Kidney capillary endothelial cell (primary cell): ENCODE data around the gene NRXN3.

Source experiments
- DNase-seq: peaks from one replicate; pipeline ENCODE4 v3.0.0-alpha.2; 2018; ENCODE audit warnings: low spot score

The NRXN3 gene

DNA sequence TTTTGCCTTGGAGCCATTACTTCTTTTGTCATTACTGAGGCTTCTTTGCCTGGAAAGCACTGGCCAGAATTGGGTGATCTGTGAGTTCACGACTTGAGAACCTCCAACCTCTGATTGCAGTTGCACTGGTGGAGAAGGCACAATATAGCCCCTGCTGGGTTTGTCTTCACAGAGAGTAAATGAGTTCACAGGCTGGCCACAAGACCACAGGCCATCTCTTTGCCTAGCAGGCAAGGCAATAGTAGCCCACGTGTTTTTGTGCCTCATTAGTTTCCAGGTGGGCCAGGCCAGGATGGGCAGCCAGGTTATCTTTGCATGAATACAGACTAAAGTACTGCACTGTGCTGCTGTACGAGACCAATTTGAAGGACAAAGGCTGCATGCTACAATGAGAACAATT lies 468.8 kb downstream of the NRXN3 start:
- no peak for DNase-seq

DNA sequence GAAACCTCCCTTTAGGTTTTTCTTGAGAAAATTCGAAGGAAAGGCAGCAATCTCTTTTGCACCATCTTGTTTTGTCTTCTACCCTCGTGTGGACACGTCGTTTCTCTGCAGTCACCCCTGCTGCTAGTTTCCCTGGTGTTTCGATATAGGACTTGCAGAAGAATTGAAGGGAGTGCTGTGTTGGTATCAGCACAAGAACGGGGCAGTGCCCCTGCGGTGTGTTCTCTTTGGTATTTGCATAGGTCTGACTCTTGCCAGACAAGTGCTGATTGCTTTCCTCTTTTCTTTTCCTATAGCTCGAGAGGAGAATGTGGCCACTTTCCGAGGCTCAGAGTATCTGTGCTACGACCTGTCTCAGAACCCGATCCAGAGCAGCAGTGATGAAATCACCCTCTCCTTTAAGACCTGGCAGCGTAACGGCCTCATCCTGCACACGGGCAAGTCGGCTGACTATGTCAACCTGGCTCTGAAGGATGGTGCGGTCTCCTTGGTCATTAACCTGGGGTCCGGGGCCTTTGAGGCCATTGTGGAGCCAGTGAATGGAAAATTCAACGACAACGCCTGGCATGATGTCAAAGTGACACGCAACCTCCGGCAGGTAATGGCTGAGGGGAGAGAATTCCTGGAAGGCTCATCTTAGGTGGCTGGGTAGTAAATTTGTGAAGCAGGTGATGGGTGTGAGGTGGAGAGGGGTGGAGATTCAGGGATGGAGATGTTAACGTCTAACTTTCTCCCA lies 474.8 kb downstream of the NRXN3 start:
- no peak for DNase-seq

DNA sequence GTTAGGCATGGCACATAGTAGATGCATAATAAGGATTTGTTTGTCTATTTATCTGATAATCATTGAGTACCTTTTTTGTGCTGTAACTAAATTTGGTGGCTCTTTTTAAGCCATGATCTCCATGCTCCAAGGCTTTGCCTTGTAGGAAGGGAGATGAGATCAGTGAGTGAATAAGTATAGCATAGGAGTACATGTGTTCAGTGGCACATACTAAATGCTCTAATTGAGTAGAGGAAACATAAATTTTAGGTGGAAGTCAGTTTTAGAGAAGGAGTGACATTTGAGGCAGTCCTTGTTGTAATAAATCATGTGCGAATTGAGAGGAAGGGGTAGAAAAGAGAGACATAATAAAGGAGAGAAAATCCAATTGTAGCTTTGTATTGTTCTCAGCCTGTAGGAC lies 482.6 kb downstream of the NRXN3 start:
- no peak for DNase-seq

DNA sequence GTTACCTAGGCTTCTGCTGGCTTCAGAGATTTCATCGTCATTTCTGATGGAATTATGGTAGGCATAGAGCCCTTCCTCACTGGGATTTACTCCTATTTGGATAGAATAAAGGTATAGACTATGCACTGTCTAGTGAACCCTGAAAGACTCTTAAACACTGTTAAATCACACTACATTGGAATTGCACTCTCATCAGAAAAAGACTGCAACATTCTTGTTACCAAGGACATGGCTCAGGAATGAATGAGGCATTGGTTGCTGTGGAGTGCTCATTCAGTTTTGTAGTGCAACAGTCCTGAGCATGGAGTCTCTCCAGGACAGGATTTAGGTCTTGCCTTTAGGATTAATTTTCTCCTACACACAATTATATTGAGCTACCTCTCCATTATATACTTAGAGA lies 483.0 kb downstream of the NRXN3 start:
- DNase-seq, result no peak

DNA sequence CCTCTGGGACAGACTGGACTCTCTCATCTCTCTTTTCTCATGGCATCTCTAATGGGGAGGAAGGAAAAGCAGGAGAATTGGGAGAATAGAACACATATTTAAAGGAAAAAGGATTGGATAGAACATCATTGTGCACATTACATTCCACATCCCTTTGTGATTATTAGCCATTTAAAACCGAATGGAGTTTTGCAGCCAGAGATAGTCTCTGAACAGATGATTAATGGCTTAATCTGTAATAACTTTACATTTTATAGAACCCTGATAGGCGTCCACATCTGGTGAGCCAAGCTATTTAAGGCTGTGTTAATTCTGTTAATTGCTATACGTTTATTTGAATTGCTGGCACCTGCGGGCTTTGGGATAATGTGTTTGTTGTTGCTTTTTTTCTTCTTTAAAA lies 487.3 kb downstream of the NRXN3 start:
- DNase-seq, result no peak

DNA sequence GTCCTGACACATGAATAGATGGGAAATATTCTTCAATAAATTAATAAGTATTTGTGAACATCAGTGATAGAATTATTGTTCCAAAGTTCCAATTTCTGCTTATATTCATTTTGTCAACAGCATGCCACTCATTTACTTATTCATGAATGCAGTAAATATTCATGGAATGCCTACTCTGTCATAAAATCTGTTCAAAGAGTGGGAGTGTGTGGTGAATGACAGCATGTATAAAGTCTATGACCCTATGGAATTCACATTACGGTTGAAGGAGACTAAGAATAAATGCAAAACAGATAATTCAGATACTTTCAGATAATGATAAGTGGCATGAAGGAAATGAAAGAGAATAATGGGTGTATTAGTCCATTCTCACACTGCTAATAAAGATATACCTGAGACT lies 494.7 kb downstream of the NRXN3 start:
- no peak for DNase-seq

DNA sequence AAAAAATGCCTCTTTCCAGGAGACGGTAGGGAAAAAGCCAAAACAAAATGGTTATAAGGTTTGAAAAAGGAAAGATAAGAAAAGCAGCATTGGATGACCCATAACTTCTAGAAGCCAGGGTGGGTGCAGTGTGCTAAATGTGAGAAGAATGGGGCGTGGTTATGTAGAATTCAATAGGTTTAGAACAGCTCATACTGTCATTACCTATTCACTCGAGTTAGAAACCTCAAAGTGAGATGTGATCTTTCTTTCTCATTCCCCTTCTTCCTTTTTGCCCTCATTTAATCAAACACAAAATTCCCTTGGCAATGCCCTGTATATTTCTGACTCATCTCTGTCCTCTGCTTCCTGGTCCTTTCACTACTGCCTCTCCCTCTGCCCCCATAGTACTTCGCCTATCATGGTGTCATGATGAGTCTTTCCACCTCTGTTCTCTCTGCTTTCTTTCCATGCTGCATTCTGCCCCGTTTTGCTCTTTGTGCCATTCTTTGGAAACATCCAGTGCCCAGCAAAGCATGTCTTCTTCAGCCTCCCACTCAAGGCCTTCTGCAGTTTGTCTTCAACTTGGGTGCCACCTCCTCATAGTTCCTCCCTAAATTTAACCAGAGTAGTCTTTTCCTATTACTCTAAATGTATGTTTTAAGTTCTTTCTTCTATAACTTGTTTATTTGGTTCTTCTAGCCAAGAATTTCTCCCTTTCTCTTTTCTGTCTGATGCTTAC lies 496.3 kb downstream of the NRXN3 start:
- no peak for DNase-seq

DNA sequence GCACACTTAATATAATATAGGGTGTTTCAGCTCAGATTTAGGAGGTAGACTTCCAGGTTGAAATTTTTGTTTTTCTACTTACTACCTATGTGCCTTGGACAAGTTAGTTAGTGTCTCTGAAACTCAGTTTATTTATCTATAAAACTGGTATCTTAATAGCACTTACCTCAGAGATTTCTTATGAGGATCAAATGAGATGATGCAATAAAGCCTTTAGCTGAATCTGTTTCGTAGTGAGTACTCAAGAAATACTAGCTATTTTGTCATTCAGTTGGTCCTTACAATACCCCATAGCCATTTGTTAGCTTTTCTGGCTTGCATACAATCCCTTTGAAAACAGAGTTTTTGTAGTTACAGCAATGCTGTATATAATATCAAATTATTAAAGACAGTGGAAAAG lies 497.0 kb downstream of the NRXN3 start:
- DNase-seq, result no peak

DNA sequence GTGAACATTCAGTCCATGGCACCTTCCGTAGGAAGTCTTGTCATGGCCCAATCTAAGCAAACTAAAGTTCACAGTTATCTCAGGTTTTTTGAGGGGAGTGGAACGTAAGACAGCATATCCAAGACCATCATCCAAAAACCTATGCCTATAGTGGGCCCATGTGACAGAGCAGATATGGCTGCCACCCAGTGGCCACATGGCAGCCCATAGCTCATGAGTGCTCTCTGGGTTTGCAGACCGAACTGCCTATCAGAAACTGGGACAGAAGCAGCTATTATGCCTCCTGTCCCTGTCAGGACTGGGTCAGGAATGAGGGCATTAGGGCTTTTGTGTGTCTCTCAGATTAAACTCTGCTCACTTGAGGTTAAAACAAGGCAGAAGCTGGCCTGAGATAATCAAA lies 503.7 kb downstream of the NRXN3 start:
- no peak for DNase-seq

DNA sequence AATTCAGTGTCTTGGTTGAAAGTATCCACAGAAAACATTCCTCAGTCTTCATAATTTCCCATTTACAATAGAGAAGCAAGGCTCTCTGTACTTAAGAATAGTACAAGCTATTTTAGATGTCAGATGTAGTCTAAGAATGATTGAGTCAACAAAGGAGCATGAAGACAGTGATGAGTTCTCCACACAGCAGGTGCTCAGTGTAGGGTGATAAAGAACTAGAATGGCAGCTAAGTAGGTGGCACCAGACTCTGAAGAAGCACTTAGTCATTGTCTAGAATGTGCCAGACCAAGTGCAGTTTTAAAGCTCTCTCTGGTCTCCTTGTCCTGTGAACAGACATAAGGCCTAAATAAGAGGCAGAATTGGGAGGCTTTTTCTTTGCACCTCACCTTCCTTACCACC lies 504.6 kb downstream of the NRXN3 start:
- DNase-seq, result no peak

DNA sequence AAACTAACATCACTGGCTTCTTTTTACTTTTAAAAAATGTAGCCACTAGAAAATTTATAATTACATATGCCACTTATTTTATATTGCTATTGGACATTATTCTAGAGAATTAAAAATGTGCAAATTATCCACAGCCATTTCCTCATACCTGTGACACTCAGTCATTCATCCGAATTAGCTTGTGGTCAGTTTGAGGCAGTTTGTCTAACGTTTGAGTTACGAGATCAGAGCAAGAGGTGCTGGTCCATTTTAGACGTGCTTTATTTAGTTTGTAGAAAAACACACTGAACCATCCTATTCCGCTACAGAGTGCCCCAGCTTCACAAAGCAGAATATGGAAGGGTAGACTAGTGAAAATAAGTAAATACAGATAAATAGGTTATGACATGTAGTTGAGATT lies 513.0 kb downstream of the NRXN3 start:
- DNase-seq, result no peak

DNA sequence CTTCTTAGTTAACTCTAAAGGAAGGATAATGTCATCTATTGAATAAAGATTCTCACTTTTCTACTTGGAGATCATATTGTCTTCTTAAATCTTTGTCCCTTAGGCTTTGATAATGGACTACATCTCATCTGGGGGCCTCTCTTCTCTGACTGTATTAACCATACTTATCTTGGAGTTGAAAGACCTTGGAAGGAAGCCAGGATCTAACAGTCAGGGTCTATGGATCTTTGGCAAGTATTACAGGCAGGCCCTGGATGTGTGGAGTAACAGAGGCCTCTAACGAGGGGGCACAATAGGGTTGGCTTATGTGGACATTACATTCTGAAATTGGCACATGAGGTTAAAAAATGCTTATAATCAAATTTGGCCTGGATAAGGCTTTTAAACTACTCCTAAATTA lies 513.8 kb downstream of the NRXN3 start:
- no peak for DNase-seq

DNA sequence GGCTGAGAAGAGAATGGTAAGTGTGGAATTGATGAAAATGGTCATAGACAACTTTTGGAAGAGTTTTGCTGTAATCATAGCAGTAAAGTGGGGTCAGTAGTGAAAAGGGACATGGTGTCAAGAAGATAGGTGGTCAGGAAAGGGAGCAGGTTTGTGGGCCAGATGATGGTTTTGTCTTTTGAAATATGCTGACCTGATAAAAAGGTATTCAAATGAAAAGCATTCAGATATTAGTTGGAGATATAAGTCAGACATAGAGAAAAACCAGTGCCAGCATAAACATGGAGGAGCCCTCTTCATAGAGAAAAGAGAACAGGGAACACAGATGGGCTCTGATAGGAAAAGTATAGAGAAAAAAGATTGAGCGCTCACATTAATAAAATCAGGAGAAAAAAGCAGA lies 518.3 kb downstream of the NRXN3 start:
- no peak for DNase-seq

DNA sequence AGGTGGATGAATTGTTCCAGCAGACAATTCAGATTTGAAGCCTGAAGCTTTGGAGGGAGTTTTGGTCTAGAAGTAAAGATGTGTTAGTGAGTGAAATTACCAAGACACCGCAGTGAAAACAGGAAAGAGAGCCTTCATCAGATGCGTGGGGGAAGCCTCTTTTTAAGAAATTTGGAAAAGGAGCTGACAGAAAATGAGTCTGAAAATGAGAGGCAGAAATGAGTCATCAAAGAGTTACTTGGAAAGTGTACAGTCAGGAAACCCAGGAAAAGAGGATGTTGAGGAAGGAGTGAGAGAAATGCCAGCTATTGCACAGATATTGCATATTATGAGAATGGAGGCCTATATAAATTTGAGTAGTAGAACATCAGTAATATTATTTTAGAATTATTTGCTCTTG lies 520.7 kb downstream of the NRXN3 start:
- no peak for DNase-seq

DNA sequence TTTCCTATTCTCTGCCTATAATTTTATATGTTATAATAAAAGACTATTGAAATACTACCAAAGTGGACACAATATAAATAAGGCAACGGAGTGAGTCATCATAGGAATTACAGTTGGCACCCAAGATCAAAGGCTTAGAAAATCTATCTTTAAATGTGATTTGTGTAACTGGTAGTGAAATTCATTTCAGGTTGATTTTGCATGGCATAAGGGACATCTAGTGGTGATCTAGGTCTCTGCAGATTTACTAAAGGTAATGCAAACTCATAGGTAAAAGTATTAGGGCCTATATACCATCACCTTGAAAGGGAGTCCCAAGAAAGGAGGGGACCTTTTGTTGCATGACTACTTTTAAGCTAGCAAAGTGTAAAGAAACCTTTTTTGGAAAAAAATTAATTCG lies 527.2 kb downstream of the NRXN3 start:
- DNase-seq, result peak; percentile 22

DNA sequence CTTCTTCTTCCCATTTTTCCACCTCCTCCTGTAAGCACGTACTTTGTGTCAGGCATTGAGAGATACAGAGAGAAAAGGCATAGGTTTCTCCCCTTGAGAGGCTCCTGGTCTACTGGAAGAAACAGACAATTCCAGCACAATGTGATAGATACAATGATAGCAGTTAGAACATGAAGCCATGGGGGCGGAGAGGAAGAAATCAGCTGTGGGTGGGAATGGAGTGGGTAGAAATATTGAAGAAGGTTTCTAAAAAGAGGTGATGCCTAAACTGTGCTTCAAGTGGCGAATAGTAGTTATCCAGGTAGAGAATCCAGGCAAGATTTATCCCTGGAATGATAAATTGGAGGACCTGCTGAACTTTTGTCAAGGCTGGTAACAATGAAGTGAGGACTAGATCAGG lies 528.8 kb downstream of the NRXN3 start:
- DNase-seq, result no peak

DNA sequence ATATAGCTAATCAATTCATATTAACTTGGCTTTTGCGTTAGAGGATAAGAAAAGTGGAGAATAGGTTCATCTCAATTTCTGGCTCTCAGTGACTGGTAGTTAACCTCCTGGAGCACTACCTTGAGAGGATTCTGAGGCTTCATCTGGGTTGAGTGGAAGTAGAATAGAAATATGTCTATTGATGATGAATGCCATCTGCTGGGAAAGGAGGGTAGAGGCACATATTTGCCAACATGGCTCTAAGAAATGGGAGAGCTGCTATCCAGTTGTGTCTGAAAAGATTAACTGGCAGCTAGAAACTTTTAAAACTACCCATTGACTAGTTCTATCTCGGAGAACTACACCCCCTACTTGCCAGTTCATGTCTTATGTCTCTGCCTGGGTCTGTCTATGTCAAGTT lies 530.1 kb downstream of the NRXN3 start:
- DNase-seq, result no peak

DNA sequence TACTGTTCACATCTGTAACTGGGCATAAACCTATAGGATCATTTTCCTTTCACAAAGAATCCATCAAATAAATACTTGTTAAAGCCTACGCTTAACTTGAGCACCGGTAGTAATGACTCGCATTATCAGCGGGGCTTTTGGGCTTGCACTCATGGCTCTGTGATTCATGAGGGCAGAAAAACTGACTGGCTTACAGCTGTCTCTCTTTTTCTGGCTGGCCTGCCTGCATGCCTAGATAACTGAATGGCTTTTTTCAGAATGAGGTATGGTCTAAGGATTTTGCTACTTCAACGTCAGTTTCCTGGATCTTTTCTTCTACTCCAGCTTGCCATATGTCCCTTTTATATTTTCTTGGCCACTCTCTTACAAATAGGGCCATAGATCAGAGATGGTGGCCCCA lies 531.1 kb downstream of the NRXN3 start:
- no peak for DNase-seq

DNA sequence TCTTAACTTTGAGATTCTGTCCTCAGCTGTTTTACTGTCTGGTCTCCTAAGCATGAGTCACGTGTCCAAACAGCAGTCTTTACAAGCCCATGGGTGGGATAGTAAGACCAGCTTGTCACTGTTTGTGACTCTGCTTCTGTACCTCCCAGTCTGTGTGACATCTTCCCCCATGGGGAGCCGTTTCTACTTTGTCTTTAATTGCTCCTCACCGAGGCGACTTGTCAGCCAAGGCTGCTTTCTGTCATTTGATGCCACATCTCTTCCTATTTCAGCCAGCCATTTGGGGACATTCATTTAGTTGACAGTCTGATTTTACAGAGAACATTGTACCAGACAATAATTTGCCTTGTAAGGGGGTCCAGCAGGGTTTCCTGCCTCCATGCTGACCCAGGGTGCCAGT lies 534.8 kb downstream of the NRXN3 start:
- DNase-seq, result no peak

DNA sequence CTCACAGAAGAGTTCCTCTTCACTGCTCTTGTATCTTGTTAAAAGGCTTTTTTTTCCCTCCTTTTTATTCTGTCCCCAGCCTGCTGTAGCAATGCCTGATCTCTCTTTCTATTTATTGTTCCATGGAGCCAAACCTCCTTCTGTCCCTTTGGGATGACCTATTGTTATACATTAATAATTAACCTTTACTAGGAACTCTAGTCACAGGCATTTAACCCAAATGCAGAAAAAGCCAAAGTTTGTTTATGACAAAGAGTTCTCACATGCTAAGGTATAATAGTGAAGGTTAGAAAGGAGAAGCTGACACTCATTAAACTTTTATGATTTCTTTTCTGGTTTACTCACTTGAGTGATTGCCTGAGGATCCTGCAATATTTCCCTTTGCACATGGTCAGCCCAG lies 535.8 kb downstream of the NRXN3 start:
- no peak for DNase-seq

DNA sequence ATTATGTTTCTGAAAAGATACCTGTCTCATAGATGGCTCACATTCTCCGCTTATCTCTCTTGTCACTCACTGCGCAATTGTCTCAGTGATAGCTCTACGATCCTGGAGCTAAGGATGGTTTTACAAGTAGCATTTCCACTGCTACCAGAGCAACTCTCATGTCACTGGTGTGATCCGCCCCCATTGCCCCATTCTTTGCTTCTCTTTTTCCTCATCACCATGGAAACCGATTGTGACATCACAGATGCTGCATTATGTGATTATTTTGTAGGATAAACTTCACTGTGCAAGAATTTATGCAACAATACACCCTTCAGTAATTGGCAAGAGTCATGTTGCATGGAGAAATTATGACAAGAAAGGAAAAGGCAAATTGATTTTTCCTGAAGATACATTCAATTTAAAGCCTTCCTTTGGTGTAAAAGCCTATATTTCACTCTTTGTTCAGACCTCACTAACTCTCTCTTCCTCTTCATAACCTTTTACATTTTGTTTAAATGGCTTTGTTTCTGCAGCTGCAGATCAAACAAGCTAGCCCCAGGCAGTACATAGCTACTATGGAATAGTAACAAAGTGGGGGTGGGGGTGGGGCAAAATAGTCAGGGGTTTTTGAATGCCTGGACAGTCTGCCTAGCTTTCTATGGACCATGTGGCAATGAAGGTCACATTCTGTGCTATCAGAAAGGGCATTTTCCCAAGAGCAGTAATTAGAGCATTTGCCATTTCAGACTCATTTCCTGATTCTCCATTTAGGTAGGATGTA lies 539.8 kb downstream of the NRXN3 start:
- DNase-seq, result no peak

DNA sequence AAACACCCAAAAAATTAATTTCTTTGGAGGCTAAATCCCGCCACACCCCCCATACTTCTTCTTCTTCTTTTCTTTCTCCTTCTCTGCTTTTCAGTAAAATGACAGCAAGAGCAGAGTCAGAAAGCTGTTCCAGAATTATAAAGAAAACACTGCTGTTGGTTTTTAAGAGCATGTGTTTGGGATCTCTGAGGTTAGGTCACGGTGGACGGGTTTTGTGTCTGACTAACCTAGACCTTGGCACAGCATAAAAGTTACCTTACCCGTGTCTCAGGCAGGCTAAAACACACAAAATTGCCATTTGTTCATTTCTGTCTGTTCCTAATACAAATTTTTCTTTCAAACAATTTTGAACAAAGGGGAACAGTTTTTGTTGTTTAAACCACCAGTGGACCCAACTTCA lies 540.8 kb downstream of the NRXN3 start:
- no peak for DNase-seq

DNA sequence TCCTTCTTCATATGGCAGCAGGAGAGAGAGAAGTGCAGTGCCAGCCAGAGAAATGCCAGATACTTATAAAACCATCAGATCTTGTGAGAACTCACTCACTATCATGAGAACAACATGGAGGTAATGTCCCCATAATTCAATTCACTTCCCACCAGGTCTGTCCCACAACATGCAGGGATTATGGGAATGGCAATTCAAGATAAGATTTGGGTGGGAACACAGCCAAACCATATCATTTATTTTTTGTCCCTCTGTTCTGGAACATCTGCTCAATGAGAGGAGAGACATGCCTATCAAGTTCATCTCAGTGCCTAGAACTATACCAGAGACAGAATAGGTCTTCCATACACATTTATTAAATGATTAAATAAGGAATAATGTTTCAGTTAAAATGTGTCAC lies 543.5 kb downstream of the NRXN3 start:
- DNase-seq, result no peak
